K562 (cell line): ENCODE measurements around the gene STUB1. TPM values are rescaled to one million over a fixed set of nuclear protein-coding genes. Genes with fewer than 3 reads are reported as not detected.

Experiments
- EHMT2 ChIP-seq: fragments of 450-650 bp; IDR thresholded peaks from 2 replicates; pipeline ENCODE4 v1.6.1; 2018; ENCODE audit warnings: antibody characterized with exemption
- EP300 ChIP-seq: IDR thresholded peaks from 2 replicates; pipeline ENCODE4 v1.6.1; 2012; ENCODE audit warnings: low read length, improper control_type of control experiment
- ETV1 ChIP-seq: fragments of 450-650 bp; conservative IDR thresholded peaks from 2 replicates; pipeline ENCODE4 v1.6.1; 2016; ENCODE audit warnings: missing genetic modification characterization, control low read depth, low read depth, missing compliant biosample characterization
- FIP1L1 ChIP-seq: fragments of 200-400 bp; formaldehyde crosslinking; IDR thresholded peaks from 2 replicates; pipeline ENCODE4 v1.6.1; 2018; ENCODE audit warnings: mild to moderate bottlenecking, low read depth, low read length; ENCODE audit not compliant: poor library complexity, severe bottlenecking
- HNRNPL ChIP-seq: fragments of 200-400 bp; formaldehyde crosslinking; IDR thresholded peaks from 2 replicates; pipeline ENCODE4 v1.6.1; 2017; ENCODE audit warnings: low read depth, mild to moderate bottlenecking, low read length
- KAT7 ChIP-seq: sonication (generic); formaldehyde crosslinking; IDR thresholded peaks from 2 replicates; pipeline ENCODE4 v1.8.0; 2022; ENCODE audit warnings: missing genetic modification reagents, mild to moderate bottlenecking, borderline replicate concordance
- MYNN ChIP-seq, 2 experiments: sonication (generic); formaldehyde crosslinking in 1 of 2; IDR thresholded peaks; 2 replicates each; pipeline versions ENCODE4 v1.5.0 to v1.6.1; 2016 to 2020; ENCODE audit warnings: antibody characterized with exemption in 1 of 2, missing genetic modification reagents in 1 of 2
- NELFE ChIP-seq: IDR thresholded peaks from 2 replicates; pipeline ENCODE4 v1.6.1; 2011; ENCODE audit warnings: mild to moderate bottlenecking; ENCODE audit not compliant: insufficient read depth, insufficient read length
- NUFIP1 ChIP-seq: fragments of 450-650 bp; IDR thresholded peaks from 2 replicates; pipeline ENCODE4 v1.6.1; 2018; ENCODE audit not compliant: partially characterized antibody
- POLR2A ChIP-seq: fragments of 450-650 bp; conservative IDR thresholded peaks from 2 replicates; pipeline ENCODE4 v1.6.1; 2016
- RHOXF2B ChIP-seq: fragments of 250-450 bp; sonication (Bioruptor Pico); conservative IDR thresholded peaks from 2 replicates; pipeline ENCODE4 v1.5.1; 2021
- RREB1 ChIP-seq: fragments of 250-450 bp; sonication (Bioruptor Pico); IDR thresholded peaks from 2 replicates; pipeline ENCODE4 v1.4.0; 2020
- SIN3A ChIP-seq, 2 experiments: fragments of 150-350 bp in 1 of 2; IDR thresholded peaks; 2 replicates each; pipeline ENCODE4 v1.6.1; 2011 to 2016; ENCODE audit warnings: borderline replicate concordance in 2 of 2, low read depth in 2 of 2, low read length in 2 of 2, mild to moderate bottlenecking in 2 of 2, moderate library complexity in 2 of 2; ENCODE audit not compliant: control insufficient read depth in 1 of 2
- SMARCA5 ChIP-seq: fragments of 450-650 bp; IDR thresholded peaks from 2 replicates; pipeline ENCODE4 v1.6.1; 2016
- SRF ChIP-seq, 2 experiments: fragments of 250-450, 450-650 bp in 1 of 2; sonication (Bioruptor Pico) in 1 of 2; sonication (generic) in 1 of 2; formaldehyde crosslinking; IDR thresholded peaks; 2 replicates each; pipeline versions ENCODE4 v1.5.0 to v1.5.1; 2020 to 2022; ENCODE audit warnings: mild to moderate bottlenecking in 1 of 2, missing genetic modification reagents in 1 of 2
- ZBTB49 ChIP-seq: sonication (generic); formaldehyde crosslinking; IDR thresholded peaks from 2 replicates; pipeline ENCODE4 v1.8.0; 2022; ENCODE audit warnings: missing genetic modification reagents, mild to moderate bottlenecking, borderline replicate concordance
- ZNF12 ChIP-seq: sonication (generic); formaldehyde crosslinking; IDR thresholded peaks from 2 replicates; pipeline ENCODE4 v1.4.0; 2020; ENCODE audit warnings: mild to moderate bottlenecking, missing genetic modification reagents
- ZNF354B ChIP-seq: fragments of 250-450 bp; sonication (Bioruptor Pico); IDR thresholded peaks from 2 replicates; pipeline ENCODE4 v1.4.0; 2020
- ZNF740 ChIP-seq, 3 experiments: fragments of 200-800 bp in 1 of 3; sonication (Bioruptor generic) in 1 of 3; sonication (generic) in 1 of 3; formaldehyde crosslinking in 1 of 3; IDR thresholded peaks; 2 replicates each; pipeline versions ENCODE4 v1.6.1 to v1.8.0; 2016 to 2022; ENCODE audit warnings: mild to moderate bottlenecking in 2 of 3, missing compliant biosample characterization in 2 of 3, missing genetic modification characterization in 2 of 3, missing genetic modification reagents in 1 of 3
- polyA plus RNA-seq, 8 experiments: library from polyadenylated mRNA; depleted of rRNA in 4 of 8; stranded (reverse) in 5 of 8; unstranded in 3 of 8; fragments of >200 nt; fragmentation: Nextera tagmentation in 2 of 8; fragmentation: Illumina TruSeq in 1 of 8; extraction: Ambion mirVana in 2 of 8; extraction: Trizol in 1 of 8; gene quantifications; 2 replicates each; pipeline versions ENCODE4 v1.2.1 to v1.2.3, GENCODE V29; 2011 to 2014; ENCODE audit warnings: inconsistent platforms in 1 of 8, missing spikeins in 1 of 8
- total RNA-seq, 7 experiments: library from RNA; depleted of rRNA in 6 of 7; stranded (reverse); fragments of >200 nt in 6 of 7; fragmentation: Illumina TruSeq in 2 of 7; extraction: Trizol in 2 of 7; gene quantifications; 2 replicates each; pipeline versions ENCODE4 v1.2.1 to v1.2.3, GENCODE V29; 2011 to 2021; ENCODE audit warnings: low replicate concordance in 1 of 7

Gene STUB1
- total and polyA plus RNA-seq, 9 of the 15 experiments (the other 6 are each of a cell fraction or from before 2014, with no cell fraction given): 10.6 to 251 (median 152) TPM

GRCh38 chr16:660459-661183, 19.6 kb upstream of the STUB1 start (continued):
- TF ChIP-seq EP300 (0 out of 2 replicates have a peak, but pooled peaks have one; percentile 9), NUFIP1 (no peak), ETV1 (no peak), EHMT2 (no peak), ZNF12 (CRISPR knock-in tag) (no peak), SMARCA5 (no peak), ZNF354B (CRISPR knock-in tag) (no peak), KAT7 (no peak), RHOXF2B (CRISPR knock-in tag) (no peak), POLR2A (no peak; the same call in 1 of the 2 replicates), NELFE (no peak), ZBTB49 (CRISPR knock-in tag) (no peak), SIN3A (IDR thresholded peaks at IDR 0.05; ENCODE audit: borderline replicate concordance in 2 of 2, control insufficient read depth in 1 of 2, low read depth in 2 of 2, low read length in 2 of 2) (peak in 1 of 2 experiments; percentile 57; a peak in 1 of 4 replicates), HNRNPL (peak; percentile 92), ZNF740 (CRISPR knock-in tag; IDR thresholded peaks at IDR 0.05) (peak; percentile 84), ZNF740 (tag; IDR thresholded peaks at IDR 0.05) (peak in 1 of 2 experiments; percentile 94; a peak in 2 of 4 replicates), MYNN (IDR thresholded peaks at IDR 0.05) (peak; percentile 11; the same call in 1 of the 2 replicates), MYNN (CRISPR knock-in tag; IDR thresholded peaks at IDR 0.05) (no peak), SRF (CRISPR knock-in tag; IDR thresholded peaks at IDR 0.05) (peak in 1 of 2 experiments; percentile 65; a peak in 2 of 4 replicates), RREB1 (no peak), FIP1L1 (peak; percentile 13)
